ENCODE measurements around the gene MCCD1.

MCCD1 gene

GRCh38 chr6:31541658-31542521 lies 13.1 kb downstream of the MCCD1 start, which contains the start of gene DDX39B:
TSS of gene DDX39B (minus strand) at chr6:31542003. CDS start at chr6:31540532, 1,471 bp downstream.
- DNase-seq (ENCODE audit: low read depth, low spot score): peak; percentile 98

- no peak for DNase-seq (ENCODE audit: low read depth, low spot score)
Measured at GRCh38 chr6:31543639-31544038, 14.9 kb downstream of the MCCD1 start.

- DNase-seq (ENCODE audit: low read depth, low spot score): no peak
Measured at GRCh38 chr6:31544676-31545075, 15.9 kb downstream of the MCCD1 start.

- no peak for DNase-seq (ENCODE audit: low read depth, low spot score)
Measured at GRCh38 chr6:31545291-31545690, 16.5 kb downstream of the MCCD1 start.

GRCh38 chr6:31546339-31546957 lies 17.7 kb downstream of the MCCD1 start, which contains the start of gene ATP6V1G2:
TSS of gene ATP6V1G2 (minus strand) at chr6:31546608. CDS start at chr6:31546559, 49 bp downstream.
- DNase-seq (ENCODE audit: low read depth, low spot score): peak; percentile 95

- DNase-seq (ENCODE audit: low read depth, low spot score): peak; percentile 98
Measured at GRCh38 chr6:31546958-31547726, 18.4 kb downstream of the MCCD1 start, which contains the start of gene NFKBIL1. TSS of gene NFKBIL1 (plus strand) at chr6:31547608. CDS start at chr6:31547695, 87 bp downstream.

- no peak for DNase-seq (ENCODE audit: low read depth, low spot score)
Measured at GRCh38 chr6:31547727-31548543, 19.2 kb downstream of the MCCD1 start.

GRCh38 chr6:31548544-31548873 lies 19.7 kb downstream of the MCCD1 start:
- no peak for DNase-seq (ENCODE audit: low read depth, low spot score)

- peak; percentile 50 for DNase-seq (ENCODE audit: low read depth, low spot score)
Measured at GRCh38 chr6:31551371-31551770, 22.6 kb downstream of the MCCD1 start.

GRCh38 chr6:31556307-31556706 lies 27.5 kb downstream of the MCCD1 start:
- no peak for DNase-seq (ENCODE audit: low read depth, low spot score)

- no peak for DNase-seq (ENCODE audit: low read depth, low spot score)
Measured at GRCh38 chr6:31557443-31558317, 28.9 kb downstream of the MCCD1 start.

GRCh38 chr6:31558318-31558625 lies 29.5 kb downstream of the MCCD1 start:
- DNase-seq (ENCODE audit: low read depth, low spot score): no peak

GRCh38 chr6:31558631-31559500 lies 30.1 kb downstream of the MCCD1 start:
- DNase-seq (ENCODE audit: low read depth, low spot score): no peak

- no peak for DNase-seq (ENCODE audit: low read depth, low spot score)
Measured at GRCh38 chr6:31559606-31559957, 30.8 kb downstream of the MCCD1 start.

GRCh38 chr6:31559958-31560696 lies 31.4 kb downstream of the MCCD1 start:
- DNase-seq (ENCODE audit: low read depth, low spot score): peak; percentile 75

- DNase-seq (ENCODE audit: low read depth, low spot score): no peak
Measured at GRCh38 chr6:31560697-31561058, 31.9 kb downstream of the MCCD1 start.

GRCh38 chr6:31567531-31568370 lies 39.0 kb downstream of the MCCD1 start:
- no peak for DNase-seq (ENCODE audit: low read depth, low spot score)

GRCh38 chr6:31568537-31568961 lies 39.8 kb downstream of the MCCD1 start:
- no peak for DNase-seq (ENCODE audit: low read depth, low spot score)

All from astrocyte of the hippocampus (primary cell).